H9 (cell line): Measurements from ENCODE around the gene GNB1L. TPM values are rescaled to one million over a fixed set of nuclear protein-coding genes. Genes with fewer than 3 reads are reported as not detected.

Experiments used
- DNase-seq: peaks from one replicate; pipeline ENCODE4 v3.0.0-alpha.2; 2017
- H2AFZ ChIP-seq: one replicate; pipeline ENCODE4 v1.6.1; 2013; ENCODE audit warnings: mild to moderate bottlenecking, low read length, control low read depth, moderate library complexity
- H2AK5ac ChIP-seq: 2 replicates; pipeline ENCODE4 v1.6.1; 2013; ENCODE audit warnings: low read length, control low read depth, mixed read lengths; ENCODE audit not compliant: insufficient read length
- H2BK120ac ChIP-seq: one replicate; pipeline ENCODE4 v1.6.1; 2013; ENCODE audit warnings: low read depth, mild to moderate bottlenecking, low read length, control low read depth, inconsistent platforms; ENCODE audit not compliant: poor library complexity, severe bottlenecking
- H2BK12ac ChIP-seq: 2 replicates; pipeline ENCODE4 v1.6.1; 2013; ENCODE audit warnings: low read length, control low read depth, mixed read lengths, low read depth; ENCODE audit not compliant: insufficient read length
- H2BK15ac ChIP-seq: 2 replicates; pipeline ENCODE4 v1.6.1; 2013; ENCODE audit warnings: low read depth, low read length, control low read depth
- H2BK20ac ChIP-seq: one replicate; pipeline ENCODE4 v1.6.1; 2013; ENCODE audit warnings: low read depth, mild to moderate bottlenecking, low read length, control low read depth, inconsistent platforms; ENCODE audit not compliant: poor library complexity, severe bottlenecking
- H2BK5ac ChIP-seq: 2 replicates; pipeline ENCODE4 v1.6.1; 2013; ENCODE audit warnings: low read length, control low read depth, mixed read lengths; ENCODE audit not compliant: insufficient read length
- H3K14ac ChIP-seq: 2 replicates; pipeline ENCODE4 v1.6.1; 2013; ENCODE audit warnings: low read length, control low read depth; ENCODE audit not compliant: insufficient read depth
- H3K18ac ChIP-seq: 2 replicates; pipeline ENCODE4 v1.6.1; 2013; ENCODE audit warnings: low read depth, mild to moderate bottlenecking, mixed read lengths, low read length, control low read depth; ENCODE audit not compliant: insufficient read length
- H3K23ac ChIP-seq: 2 replicates; pipeline ENCODE4 v1.6.1; 2013; ENCODE audit warnings: low read length, control low read depth, mixed read lengths, low read depth; ENCODE audit not compliant: insufficient read length
- H3K23me2 ChIP-seq: 2 replicates; pipeline ENCODE4 v1.6.1; 2013; ENCODE audit warnings: low read depth, mild to moderate bottlenecking, mixed read lengths, low read length, control low read depth; ENCODE audit not compliant: insufficient read length, poor library complexity, severe bottlenecking
- H3K27ac ChIP-seq: 2 replicates; pipeline ENCODE4 v1.5.1; 2013; ENCODE audit warnings: low read length, control low read depth, mixed read lengths, low read depth; ENCODE audit not compliant: insufficient read length
- H3K27me3 ChIP-seq: 2 replicates; pipeline ENCODE4 v1.6.1; 2013; ENCODE audit warnings: low read length, control low read depth, inconsistent platforms; ENCODE audit not compliant: insufficient read depth
- H3K4ac ChIP-seq: 2 replicates; pipeline ENCODE4 v1.6.1; 2013; ENCODE audit warnings: low read depth, mild to moderate bottlenecking, control low read depth, inconsistent platforms, low read length, moderate library complexity
- H3K4me1 ChIP-seq: 2 replicates; pipeline ENCODE4 v1.6.1; 2013; ENCODE audit warnings: low read length, control low read depth, inconsistent platforms; ENCODE audit not compliant: insufficient read depth
- H3K4me2 ChIP-seq: 2 replicates; pipeline ENCODE4 v1.6.1; 2013; ENCODE audit warnings: low read length, control low read depth, mixed read lengths; ENCODE audit not compliant: insufficient read length, insufficient read depth
- H3K56ac ChIP-seq: 2 replicates; pipeline ENCODE4 v1.6.1; 2013; ENCODE audit warnings: low read depth, mild to moderate bottlenecking, mixed read lengths, low read length, control low read depth; ENCODE audit not compliant: insufficient read length
- H3K79me1 ChIP-seq: 2 replicates; pipeline ENCODE4 v1.6.1; 2013; ENCODE audit warnings: low read depth, mild to moderate bottlenecking, moderate library complexity, low read length, control low read depth, inconsistent platforms; ENCODE audit not compliant: insufficient read depth, poor library complexity, severe bottlenecking
- H3K79me2 ChIP-seq: 2 replicates; pipeline ENCODE4 v1.6.1; 2013; ENCODE audit warnings: low read length, control low read depth, inconsistent platforms; ENCODE audit not compliant: insufficient read depth
- H3K9ac ChIP-seq: 2 replicates; pipeline ENCODE4 v1.6.1; 2013; ENCODE audit warnings: low read length, control low read depth, mixed read lengths; ENCODE audit not compliant: insufficient read length; ENCODE audit errors: extremely low read depth
- H3K9me3 ChIP-seq: one replicate; pipeline ENCODE4 v1.6.1; 2013; ENCODE audit warnings: low read depth, low read length, inconsistent platforms; ENCODE audit not compliant: control insufficient read depth
- H3T11ph ChIP-seq: one replicate; pipeline ENCODE4 v1.6.1; 2013; ENCODE audit warnings: mild to moderate bottlenecking, low read length, control low read depth, inconsistent platforms
- H4K20me1 ChIP-seq: one replicate; pipeline ENCODE4 v1.6.1; 2013; ENCODE audit not compliant: control insufficient read depth, insufficient read length, insufficient read depth
- H4K5ac ChIP-seq: 2 replicates; pipeline ENCODE4 v1.6.1; 2013; ENCODE audit warnings: low read depth, mild to moderate bottlenecking, mixed read lengths, low read length, control low read depth; ENCODE audit not compliant: insufficient read length
- H4K8ac ChIP-seq: replicated peaks from 2 replicates; pipeline ENCODE4 v1.6.1; 2013; ENCODE audit warnings: low read length, control low read depth, mixed read lengths, low read depth; ENCODE audit not compliant: insufficient read length
- H4K91ac ChIP-seq: 2 replicates; pipeline ENCODE4 v1.6.1; 2013; ENCODE audit warnings: low read depth, mild to moderate bottlenecking, moderate library complexity, mixed read lengths, low read length, control low read depth; ENCODE audit not compliant: insufficient read length
- H3K27ac Mint-ChIP-seq, 3 experiments: 2 replicates in 2 of 3; 3 replicates in 1 of 3; pipeline ENCODE4 v1.8.0; 2020 to 2021; ENCODE audit warnings: mixed read lengths in 3 of 3, mild to moderate bottlenecking in 1 of 3, moderate library complexity in 1 of 3
- H3K27me3 Mint-ChIP-seq: 2 replicates; pipeline ENCODE4 v1.8.0; 2021; ENCODE audit warnings: low read depth, mild to moderate bottlenecking, moderate library complexity, mixed read lengths
- H3K36me3 Mint-ChIP-seq, 3 experiments: 2 replicates in 2 of 3; 3 replicates in 1 of 3; pipeline ENCODE4 v1.8.0; 2020 to 2021; ENCODE audit warnings: low read depth in 3 of 3, mixed read lengths in 3 of 3; ENCODE audit not compliant: insufficient read depth in 1 of 3
- H3K4me1 Mint-ChIP-seq, 2 experiments: 2 replicates each; pipeline ENCODE4 v1.8.0; 2020; ENCODE audit warnings: mixed read lengths in 2 of 2
- H3K4me3 Mint-ChIP-seq, 2 experiments: 2 replicates in 1 of 2; 3 replicates in 1 of 2; pipeline ENCODE4 v1.8.0; 2020 to 2021; ENCODE audit warnings: mild to moderate bottlenecking in 2 of 2, mixed read lengths in 2 of 2, moderate library complexity in 1 of 2
- H3K9me3 Mint-ChIP-seq, 2 experiments: 2 replicates in 1 of 2; 3 replicates in 1 of 2; pipeline ENCODE4 v1.8.0; 2020; ENCODE audit warnings: mild to moderate bottlenecking in 2 of 2, mixed read lengths in 2 of 2, moderate library complexity in 1 of 2
- CTCF ChIP-seq: fragments of 200-600 bp; sonication (generic); conservative IDR thresholded peaks from 3 replicates; pipeline ENCODE4 v1.8.0; 2021; ENCODE audit warnings: antibody characterized with exemption, mild to moderate bottlenecking
- WGBS: extraction: QIAGEN DNeasy Blood & Tissue Kit; methylation state at CpG from one replicate; pipeline ENCODE4 v1.1.7; 2013; ENCODE audit warnings: missing lambda C conversion rate, low lambda C conversion rate, mixed read lengths; ENCODE audit not compliant: insufficient read length; ENCODE audit errors: extremely low coverage; 5-methylcytosine and 5-hydroxymethylcytosine counted together
- total RNA-seq: library from RNA; stranded (reverse); gene quantifications from 2 replicates; pipeline ENCODE4 v1.2.1, GENCODE V29; 2021

GNB1L gene
- total RNA-seq, 1 experiment from 2014 or later, result 22.4 TPM

- Histone ChIP-seq H3K4me1 (no peaks in the 10 kb centered on the region; the same call in 1 of the 2 replicates), H3K9me3 (no peaks in the 10 kb centered on the region), H2AK5ac (no peak overlapping the region), H2BK20ac (no peak overlapping the region), H4K20me1 (no peaks in the 10 kb centered on the region), H4K91ac (no peak overlapping the region), H3K27me3 (no peaks in the 10 kb centered on the region), H3K56ac (no peak overlapping the region), H3K79me2 (no peaks in the 10 kb centered on the region), H3K9ac (no peak overlapping the region), H2BK12ac (no peak overlapping the region), H3T11ph (no peak overlapping the region), H2BK5ac (no peak overlapping the region), H3K14ac (no peak overlapping the region), H2BK120ac (no peak overlapping the region), H3K18ac (no peak overlapping the region), H2BK15ac (no peak overlapping the region), H3K23ac (no peak overlapping the region), H2AFZ (no peak overlapping the region), H3K27ac (no peak overlapping the region), H3K4me2 (no peak overlapping the region), H4K8ac (no peak overlapping the region), H4K5ac (no peak overlapping the region), H3K79me1 (no peaks in the 10 kb centered on the region), H3K4ac (no peak overlapping the region), H3K23me2 (no peaks in the 10 kb centered on the region)
- WGBS, result no CpG with 5 or more reads among the region's 23 CpGs
- peak; percentile 29 for DNase-seq
- Mint-ChIP-seq H3K4me1 (peaks cover 17 to 22% of the 10 kb centered on the region in 2 experiments), H3K4me3 (no peak overlapping the region), H3K27me3 (no peaks in the 10 kb centered on the region), H3K9me3 (no peaks in the 10 kb centered on the region), H3K27ac (peak overlapping the region; percentile 9 to 76 (median 57); a peak in 4 of 7 replicates), H3K36me3 (no peaks in the 10 kb centered on the region)
- TF ChIP-seq CTCF, result no peak; the same call in 2 of the 3 replicates
These were observed 14.2 kb upstream of the GNB1L start for GRCh38 chr22:19868773-19869471.
